H9 (cell line): ENCODE data around the gene ATG5. TPM values are rescaled to one million over a fixed set of nuclear protein-coding genes. Genes with fewer than 3 reads are reported as not detected.

Experiments used
- DNase-seq: peaks from one replicate; pipeline ENCODE4 v3.0.0-alpha.2; 2017
- H2AFZ ChIP-seq: one replicate; pipeline ENCODE4 v1.6.1; 2013; ENCODE audit warnings: mild to moderate bottlenecking, low read length, control low read depth, moderate library complexity
- H2AK5ac ChIP-seq: 2 replicates; pipeline ENCODE4 v1.6.1; 2013; ENCODE audit warnings: low read length, control low read depth, mixed read lengths; ENCODE audit not compliant: insufficient read length
- H2BK120ac ChIP-seq: one replicate; pipeline ENCODE4 v1.6.1; 2013; ENCODE audit warnings: low read depth, mild to moderate bottlenecking, low read length, control low read depth, inconsistent platforms; ENCODE audit not compliant: poor library complexity, severe bottlenecking
- H2BK12ac ChIP-seq: 2 replicates; pipeline ENCODE4 v1.6.1; 2013; ENCODE audit warnings: low read length, control low read depth, mixed read lengths, low read depth; ENCODE audit not compliant: insufficient read length
- H2BK15ac ChIP-seq: 2 replicates; pipeline ENCODE4 v1.6.1; 2013; ENCODE audit warnings: low read depth, low read length, control low read depth
- H2BK20ac ChIP-seq: one replicate; pipeline ENCODE4 v1.6.1; 2013; ENCODE audit warnings: low read depth, mild to moderate bottlenecking, low read length, control low read depth, inconsistent platforms; ENCODE audit not compliant: poor library complexity, severe bottlenecking
- H2BK5ac ChIP-seq: 2 replicates; pipeline ENCODE4 v1.6.1; 2013; ENCODE audit warnings: low read length, control low read depth, mixed read lengths; ENCODE audit not compliant: insufficient read length
- H3K14ac ChIP-seq: 2 replicates; pipeline ENCODE4 v1.6.1; 2013; ENCODE audit warnings: low read length, control low read depth; ENCODE audit not compliant: insufficient read depth
- H3K18ac ChIP-seq: 2 replicates; pipeline ENCODE4 v1.6.1; 2013; ENCODE audit warnings: low read depth, mild to moderate bottlenecking, mixed read lengths, low read length, control low read depth; ENCODE audit not compliant: insufficient read length
- H3K23ac ChIP-seq: 2 replicates; pipeline ENCODE4 v1.6.1; 2013; ENCODE audit warnings: low read length, control low read depth, mixed read lengths, low read depth; ENCODE audit not compliant: insufficient read length
- H3K23me2 ChIP-seq: 2 replicates; pipeline ENCODE4 v1.6.1; 2013; ENCODE audit warnings: low read depth, mild to moderate bottlenecking, mixed read lengths, low read length, control low read depth; ENCODE audit not compliant: insufficient read length, poor library complexity, severe bottlenecking
- H3K27ac ChIP-seq: 2 replicates; pipeline ENCODE4 v1.5.1; 2013; ENCODE audit warnings: low read length, control low read depth, mixed read lengths, low read depth; ENCODE audit not compliant: insufficient read length
- H3K27me3 ChIP-seq: 2 replicates; pipeline ENCODE4 v1.6.1; 2013; ENCODE audit warnings: low read length, control low read depth, inconsistent platforms; ENCODE audit not compliant: insufficient read depth
- H3K4ac ChIP-seq: 2 replicates; pipeline ENCODE4 v1.6.1; 2013; ENCODE audit warnings: low read depth, mild to moderate bottlenecking, control low read depth, inconsistent platforms, low read length, moderate library complexity
- H3K4me1 ChIP-seq: 2 replicates; pipeline ENCODE4 v1.6.1; 2013; ENCODE audit warnings: low read length, control low read depth, inconsistent platforms; ENCODE audit not compliant: insufficient read depth
- H3K4me2 ChIP-seq: 2 replicates; pipeline ENCODE4 v1.6.1; 2013; ENCODE audit warnings: low read length, control low read depth, mixed read lengths; ENCODE audit not compliant: insufficient read length, insufficient read depth
- H3K56ac ChIP-seq: 2 replicates; pipeline ENCODE4 v1.6.1; 2013; ENCODE audit warnings: low read depth, mild to moderate bottlenecking, mixed read lengths, low read length, control low read depth; ENCODE audit not compliant: insufficient read length
- H3K79me1 ChIP-seq: 2 replicates; pipeline ENCODE4 v1.6.1; 2013; ENCODE audit warnings: low read depth, mild to moderate bottlenecking, moderate library complexity, low read length, control low read depth, inconsistent platforms; ENCODE audit not compliant: insufficient read depth, poor library complexity, severe bottlenecking
- H3K79me2 ChIP-seq: 2 replicates; pipeline ENCODE4 v1.6.1; 2013; ENCODE audit warnings: low read length, control low read depth, inconsistent platforms; ENCODE audit not compliant: insufficient read depth
- H3K9ac ChIP-seq: 2 replicates; pipeline ENCODE4 v1.6.1; 2013; ENCODE audit warnings: low read length, control low read depth, mixed read lengths; ENCODE audit not compliant: insufficient read length; ENCODE audit errors: extremely low read depth
- H3K9me3 ChIP-seq: one replicate; pipeline ENCODE4 v1.6.1; 2013; ENCODE audit warnings: low read depth, low read length, inconsistent platforms; ENCODE audit not compliant: control insufficient read depth
- H3T11ph ChIP-seq: one replicate; pipeline ENCODE4 v1.6.1; 2013; ENCODE audit warnings: mild to moderate bottlenecking, low read length, control low read depth, inconsistent platforms
- H4K20me1 ChIP-seq: one replicate; pipeline ENCODE4 v1.6.1; 2013; ENCODE audit not compliant: control insufficient read depth, insufficient read length, insufficient read depth
- H4K5ac ChIP-seq: 2 replicates; pipeline ENCODE4 v1.6.1; 2013; ENCODE audit warnings: low read depth, mild to moderate bottlenecking, mixed read lengths, low read length, control low read depth; ENCODE audit not compliant: insufficient read length
- H4K8ac ChIP-seq: replicated peaks from 2 replicates; pipeline ENCODE4 v1.6.1; 2013; ENCODE audit warnings: low read length, control low read depth, mixed read lengths, low read depth; ENCODE audit not compliant: insufficient read length
- H4K91ac ChIP-seq: 2 replicates; pipeline ENCODE4 v1.6.1; 2013; ENCODE audit warnings: low read depth, mild to moderate bottlenecking, moderate library complexity, mixed read lengths, low read length, control low read depth; ENCODE audit not compliant: insufficient read length
- H3K27ac Mint-ChIP-seq, 3 experiments: 2 replicates in 2 of 3; 3 replicates in 1 of 3; pipeline ENCODE4 v1.8.0; 2020 to 2021; ENCODE audit warnings: mixed read lengths in 3 of 3, mild to moderate bottlenecking in 1 of 3, moderate library complexity in 1 of 3
- H3K27me3 Mint-ChIP-seq: 2 replicates; pipeline ENCODE4 v1.8.0; 2021; ENCODE audit warnings: low read depth, mild to moderate bottlenecking, moderate library complexity, mixed read lengths
- H3K36me3 Mint-ChIP-seq, 3 experiments: 2 replicates in 2 of 3; 3 replicates in 1 of 3; pipeline ENCODE4 v1.8.0; 2020 to 2021; ENCODE audit warnings: low read depth in 3 of 3, mixed read lengths in 3 of 3; ENCODE audit not compliant: insufficient read depth in 1 of 3
- H3K4me1 Mint-ChIP-seq, 2 experiments: 2 replicates each; pipeline ENCODE4 v1.8.0; 2020; ENCODE audit warnings: mixed read lengths in 2 of 2
- H3K4me3 Mint-ChIP-seq, 2 experiments: 2 replicates in 1 of 2; 3 replicates in 1 of 2; pipeline ENCODE4 v1.8.0; 2020 to 2021; ENCODE audit warnings: mild to moderate bottlenecking in 2 of 2, mixed read lengths in 2 of 2, moderate library complexity in 1 of 2
- H3K9me3 Mint-ChIP-seq, 2 experiments: 2 replicates in 1 of 2; 3 replicates in 1 of 2; pipeline ENCODE4 v1.8.0; 2020; ENCODE audit warnings: mild to moderate bottlenecking in 2 of 2, mixed read lengths in 2 of 2, moderate library complexity in 1 of 2
- CTCF ChIP-seq: fragments of 200-600 bp; sonication (generic); conservative IDR thresholded peaks from 3 replicates; pipeline ENCODE4 v1.8.0; 2021; ENCODE audit warnings: antibody characterized with exemption, mild to moderate bottlenecking
- WGBS: extraction: QIAGEN DNeasy Blood & Tissue Kit; methylation state at CpG from one replicate; pipeline ENCODE4 v1.1.7; 2013; ENCODE audit warnings: missing lambda C conversion rate, low lambda C conversion rate, mixed read lengths; ENCODE audit not compliant: insufficient read length; ENCODE audit errors: extremely low coverage; 5-methylcytosine and 5-hydroxymethylcytosine counted together
- total RNA-seq: library from RNA; stranded (reverse); gene quantifications from 2 replicates; pipeline ENCODE4 v1.2.1, GENCODE V29; 2021

The ATG5 gene
- total RNA-seq, 1 experiment from 2014 or later = 36.7 TPM

GRCh38 chr6:106155219-106155830, 170.2 kb downstream of the ATG5 start:
- peaks cover 3% of the 10 kb centered on the region; the same call in 1 of the 2 replicates for H3K4me1 ChIP-seq
- no peak overlapping the region for H3K56ac ChIP-seq
- no peak overlapping the region for H3K4me3 Mint-ChIP-seq
- H3K18ac ChIP-seq = no peak overlapping the region
- TF ChIP-seq CTCF = peak; percentile 39; the same call in 2 of the 3 replicates
- no peak overlapping the region for H3K9ac ChIP-seq
- H3K23ac ChIP-seq = no peak overlapping the region
- H3K9me3 ChIP-seq = no peaks in the 10 kb centered on the region
- no peak overlapping the region for H2AFZ ChIP-seq
- no peak overlapping the region for H3K27ac ChIP-seq
- H3T11ph ChIP-seq = no peak overlapping the region
- H4K91ac ChIP-seq = no peak overlapping the region
- H3K79me2 ChIP-seq = no peaks in the 10 kb centered on the region
- H2BK120ac ChIP-seq = no peak overlapping the region
- H3K4ac ChIP-seq = no peak overlapping the region
- no peaks in the 10 kb centered on the region for H3K79me1 ChIP-seq
- peaks cover 11 to 32% of the 10 kb centered on the region in 2 experiments for H3K4me1 Mint-ChIP-seq
- no peak overlapping the region for H4K8ac ChIP-seq
- H3K27me3 Mint-ChIP-seq = no peaks in the 10 kb centered on the region
- DNase-seq = no peak
- H2BK20ac ChIP-seq = no peak overlapping the region
- H4K5ac ChIP-seq = no peak overlapping the region
- no peak overlapping the region for H3K4me2 ChIP-seq
- no peaks in the 10 kb centered on the region for H4K20me1 ChIP-seq
- no peak overlapping the region for H3K14ac ChIP-seq
- no peak overlapping the region for H2AK5ac ChIP-seq
- H2BK15ac ChIP-seq = no peak overlapping the region
- H2BK12ac ChIP-seq = no peak overlapping the region
- no peak overlapping the region for H2BK5ac ChIP-seq
- no CpG with 5 or more reads among the region's 12 CpGs for WGBS
- no peaks in the 10 kb centered on the region for H3K23me2 ChIP-seq
- peak overlapping the region in 1 of 3 experiments; percentile 7; a peak in 1 of 7 replicates for H3K27ac Mint-ChIP-seq
- H3K27me3 ChIP-seq = no peaks in the 10 kb centered on the region
- H3K36me3 Mint-ChIP-seq = no peaks in the 10 kb centered on the region
- H3K9me3 Mint-ChIP-seq = no peaks in the 10 kb centered on the region; a peak in 1 of 5 replicates
